ENCODE results near the gene RAB39A.
A peak's percentile ranks its signal among the peaks of the same experiment; 100 is the strongest.

Gene RAB39A

GRCh38 chr11:108007819-108008218 lies 79.6 kb downstream of the RAB39A start:
- DNase-seq (ENCODE audit: low read depth, low spot score): no peak
- TF ChIP-seq FOXP2 (optimal IDR thresholded peaks at IDR 0.05; ENCODE audit: control extremely low read depth, extremely low read length, insufficient read depth) (no peak), POLR2AphosphoS5 (IDR thresholded peaks at IDR 0.05; ENCODE audit: borderline replicate concordance, low read depth, low read length) (no peak), EZH2 (IDR thresholded peaks at IDR 0.05) (no peak)
- peaks cover 4% of the 10 kb centered on the region for H3K36me3 ChIP-seq (ENCODE audit: insufficient read depth, low read length)
- no peaks in the 10 kb centered on the region for H3K9me3 ChIP-seq (ENCODE audit: low read depth, low read length)
- H3K9ac ChIP-seq (ENCODE audit: insufficient read length): no peak overlapping the region
- no peak overlapping the region for H3K27ac ChIP-seq
- no peak overlapping the region; the same call in 1 of the 2 replicates for H3K4me3 ChIP-seq

DNA sequence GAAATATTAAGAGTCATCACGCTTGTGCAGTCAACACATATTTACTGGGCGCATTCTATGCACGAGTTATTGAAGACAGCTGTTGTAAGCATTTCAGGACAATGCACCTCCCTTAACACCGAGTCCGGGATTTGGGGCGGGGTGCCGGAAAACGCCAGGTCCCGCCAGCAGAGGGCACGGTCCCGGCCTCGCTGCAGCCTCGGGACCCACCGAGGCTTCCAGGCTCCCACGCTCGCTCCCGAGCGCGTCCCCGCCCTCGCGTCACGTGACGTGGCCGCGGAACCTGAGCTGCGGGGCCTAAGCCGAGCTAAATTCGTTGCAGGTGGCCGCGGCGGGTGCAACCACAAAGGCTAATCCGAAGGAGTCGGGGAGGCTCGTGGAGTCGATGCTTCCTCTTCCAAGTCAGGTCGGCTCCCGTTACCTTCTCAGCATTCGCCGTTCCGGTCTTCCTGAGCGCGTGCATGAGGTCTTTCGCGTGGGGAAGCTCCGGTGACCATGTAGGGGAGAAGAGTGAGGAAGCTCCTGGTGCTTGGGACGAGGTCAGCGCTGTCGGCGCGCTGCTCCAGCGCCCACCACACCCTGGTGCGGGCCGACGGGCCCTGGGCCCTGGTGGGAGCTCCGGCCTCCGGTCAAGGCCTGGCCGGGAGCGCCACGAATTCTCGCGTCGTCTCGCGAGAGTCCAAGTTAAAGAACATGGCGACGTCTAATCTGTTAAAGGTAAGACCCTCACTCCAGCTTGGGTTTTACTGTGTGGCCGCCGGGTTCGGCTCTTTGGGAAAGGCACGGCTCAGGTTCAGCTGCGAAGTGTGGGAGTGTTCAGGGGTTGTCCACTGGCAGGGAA lies 80.6 kb downstream of the RAB39A start, which contains the start of gene CUL5:
Gene CUL5 (plus strand): TSS at position 243 of the 841 bp plus-strand sequence. CDS start 451 bp downstream, at position 694.
- H3K9ac ChIP-seq (ENCODE audit: insufficient read length): peak within 1 kb of the TSS; percentile 100
- no peaks in the 10 kb centered on the region for H3K9me3 ChIP-seq (ENCODE audit: low read depth, low read length)
- peak within 1 kb of the TSS; percentile 100 for H3K4me3 ChIP-seq
- no peak for TF ChIP-seq EZH2 (IDR thresholded peaks at IDR 0.05)
- peak; percentile 86; the same call in 1 of the 2 replicates for TF ChIP-seq POLR2AphosphoS5 (IDR thresholded peaks at IDR 0.05; ENCODE audit: borderline replicate concordance, low read depth, low read length)
- TF ChIP-seq FOXP2 (optimal IDR thresholded peaks at IDR 0.05; ENCODE audit: control extremely low read depth, extremely low read length, insufficient read depth): peak; percentile 83
- H3K27ac ChIP-seq: peak within 1 kb of the TSS; percentile 94
- DNase-seq (ENCODE audit: low read depth, low spot score): peak; percentile 40
- H3K36me3 ChIP-seq (ENCODE audit: insufficient read depth, low read length): peaks cover 11% of the 10 kb centered on the region

GRCh38 chr11:108009497-108010370 lies 81.5 kb downstream of the RAB39A start:
- peak overlapping the region; percentile 100 for H3K4me3 ChIP-seq
- DNase-seq (ENCODE audit: low read depth, low spot score): no peak
- TF ChIP-seq POLR2AphosphoS5 (IDR thresholded peaks at IDR 0.05; ENCODE audit: borderline replicate concordance, low read depth, low read length) (no peak), EZH2 (IDR thresholded peaks at IDR 0.05) (no peak), FOXP2 (optimal IDR thresholded peaks at IDR 0.05; ENCODE audit: control extremely low read depth, extremely low read length, insufficient read depth) (no peak)
- H3K9me3 ChIP-seq (ENCODE audit: low read depth, low read length): no peaks in the 10 kb centered on the region
- H3K36me3 ChIP-seq (ENCODE audit: insufficient read depth, low read length): peaks cover 11% of the 10 kb centered on the region
- peak overlapping the region; percentile 100 for H3K9ac ChIP-seq (ENCODE audit: insufficient read length)
- H3K27ac ChIP-seq: peak overlapping the region; percentile 94

DNA sequence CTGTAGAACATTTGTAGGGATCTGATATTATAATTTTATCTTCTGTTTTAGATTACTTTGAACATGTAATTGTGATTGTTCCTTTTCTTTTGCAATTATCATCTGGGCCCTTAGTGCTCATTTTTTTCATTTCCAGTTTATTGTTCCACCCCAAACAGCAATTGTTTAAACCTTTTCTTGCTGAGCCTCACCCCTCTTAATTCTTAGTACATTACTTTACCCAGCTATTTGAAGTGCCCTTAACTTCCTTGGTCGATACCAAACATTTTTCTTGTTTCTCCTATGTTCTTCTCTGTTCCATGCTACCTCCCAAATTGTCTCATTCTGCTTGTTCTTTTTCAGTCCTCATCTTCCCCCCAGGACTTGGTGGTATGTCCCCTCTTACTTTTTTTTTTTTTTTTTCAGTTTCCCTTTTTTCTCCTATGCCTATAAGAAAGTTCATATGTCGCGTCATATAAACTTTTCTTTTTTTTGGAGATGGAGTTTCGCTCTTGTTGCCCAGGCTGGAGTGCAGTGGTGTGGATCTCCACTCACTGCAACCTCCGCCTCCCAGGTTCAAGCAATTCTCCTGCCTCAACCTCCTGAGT lies 84.0 kb downstream of the RAB39A start:
- no peak for TF ChIP-seq POLR2AphosphoS5 (IDR thresholded peaks at IDR 0.05; ENCODE audit: borderline replicate concordance, low read depth, low read length)
- no peak for TF ChIP-seq EZH2 (IDR thresholded peaks at IDR 0.05)
- TF ChIP-seq FOXP2 (optimal IDR thresholded peaks at IDR 0.05; ENCODE audit: control extremely low read depth, extremely low read length, insufficient read depth): no peak
- Histone ChIP-seq H3K4me3 (no peak overlapping the region), H3K9ac (ENCODE audit: insufficient read length) (no peak overlapping the region), H3K27ac (no peak overlapping the region), H3K36me3 (ENCODE audit: insufficient read depth, low read length) (peaks cover 11% of the 10 kb centered on the region), H3K9me3 (ENCODE audit: low read depth, low read length) (no peaks in the 10 kb centered on the region)
- no peak for DNase-seq (ENCODE audit: low read depth, low spot score)
